Small intestine (tissue), 7 donors: ENCODE data around the gene PHB1. TPM values are rescaled to one million over a fixed set of nuclear protein-coding genes. Genes with fewer than 3 reads are reported as not detected.

Experiments used
- DNase-seq, 2 donors: peaks; one replicate each; pipeline versions ENCODE4 v3.0.0 to v3.0.0-alpha.2; 2013
- FAIRE-seq: peaks from 2 replicates; lab custom pipeline; 2012; peaks lifted over from hg19 to GRCh38; lab: Jason Lieb, UNC
- H3K27ac ChIP-seq, 3 donors: one replicate each; pipeline ENCODE4 v1.5.1; 2013; ENCODE audit warnings: low read length in 2 of 3, mild to moderate bottlenecking in 2 of 3, control low read depth in 1 of 3, inconsistent platforms in 1 of 3, low read depth in 1 of 3, moderate library complexity in 1 of 3
- H3K27me3 ChIP-seq, 3 donors: one replicate each; pipeline ENCODE4 v1.6.1; 2013; ENCODE audit warnings: low read length in 3 of 3, inconsistent platforms in 1 of 3; ENCODE audit not compliant: control insufficient read depth in 3 of 3, insufficient read depth in 3 of 3
- H3K36me3 ChIP-seq, 3 donors: one replicate each; pipeline ENCODE4 v1.6.1; 2013; ENCODE audit warnings: low read length in 3 of 3, inconsistent platforms in 1 of 3, low read depth in 1 of 3, mild to moderate bottlenecking in 1 of 3, moderate library complexity in 1 of 3; ENCODE audit not compliant: control insufficient read depth in 3 of 3, insufficient read depth in 2 of 3
- H3K4me1 ChIP-seq, 3 donors: one replicate each; pipeline ENCODE4 v1.6.1; 2013; ENCODE audit warnings: low read length in 2 of 3, inconsistent platforms in 1 of 3, low read depth in 1 of 3, mild to moderate bottlenecking in 1 of 3, moderate library complexity in 1 of 3; ENCODE audit not compliant: control insufficient read depth in 3 of 3, insufficient read depth in 2 of 3
- H3K4me3 ChIP-seq, 3 donors: one replicate each; pipeline ENCODE4 v1.5.1; 2013; ENCODE audit warnings: low read length in 3 of 3, control low read depth in 1 of 3, inconsistent platforms in 1 of 3, low read depth in 1 of 3, mild to moderate bottlenecking in 1 of 3, moderate library complexity in 1 of 3
- H3K9me3 ChIP-seq, 2 donors: one replicate each; pipeline ENCODE4 v1.6.1; 2013; ENCODE audit warnings: low read depth in 1 of 2, low read length in 1 of 2; ENCODE audit not compliant: control insufficient read depth in 2 of 2, insufficient read depth in 1 of 2
- WGBS, 3 donors: extraction: QIAGEN DNeasy Blood & Tissue Kit; methylation state at CpG; one replicate each; pipeline ENCODE4 v1.1.7; 2013; 5-methylcytosine and 5-hydroxymethylcytosine counted together
- polyA plus RNA-seq, 4 donors: library from polyadenylated mRNA; stranded (reverse) in 3 of 4; unstranded in 1 of 4; fragments of 200-250 nt in 3 of 4; fragments of 120-200 nt in 1 of 4; gene quantifications; one replicate each; pipeline versions ENCODE4 v1.2.1 to v1.2.3, GENCODE V29; 2013
- donor health status: healthy with polysubstance abuse.
- donor health status: control.
- donor health status: control.
- donor health status: Bipolar disorder and iron deficiency.
- donor health status: healthy.

The PHB1 gene
- polyA plus RNA-seq, 4 donors, result 108 to 301 (median 134) TPM

DNA sequence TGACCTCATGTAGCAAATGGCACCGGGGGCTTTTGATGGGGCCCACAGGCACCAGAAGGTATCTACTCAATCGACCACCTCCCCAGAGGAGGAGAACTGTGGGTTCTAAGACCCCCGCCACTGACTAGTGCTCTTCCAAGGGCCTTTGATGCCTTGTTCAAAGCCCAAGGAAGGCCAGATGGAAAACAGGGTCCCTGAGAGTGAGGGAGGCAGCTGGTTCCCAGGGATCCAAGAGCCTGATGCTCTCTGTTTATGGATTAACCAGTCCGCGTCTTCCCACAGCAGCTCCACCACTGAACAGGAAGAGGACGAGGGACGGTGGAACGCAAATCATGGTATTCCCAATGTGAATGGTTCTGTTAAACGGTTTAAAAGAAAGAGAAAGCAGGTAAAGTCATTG is 7.6 kb downstream of the PHB1 start:
- WGBS, 3 donors, result 93 to 96% (median 94%) methylated on average over 9 of the region's 9 CpGs
- Histone ChIP-seq H3K27ac (no peak overlapping the region), H3K4me1 (peaks cover 0 to 3% (median 0%) of the 10 kb centered on the region in 3 donors), H3K27me3 (no peaks in the 10 kb centered on the region), H3K4me3 (no peak overlapping the region), H3K36me3 (peaks cover 9 to 80% (median 16%) of the 10 kb centered on the region in 3 donors), H3K9me3 (no peaks in the 10 kb centered on the region)
- FAIRE-seq (no peak), DNase-seq (no peak)

DNA sequence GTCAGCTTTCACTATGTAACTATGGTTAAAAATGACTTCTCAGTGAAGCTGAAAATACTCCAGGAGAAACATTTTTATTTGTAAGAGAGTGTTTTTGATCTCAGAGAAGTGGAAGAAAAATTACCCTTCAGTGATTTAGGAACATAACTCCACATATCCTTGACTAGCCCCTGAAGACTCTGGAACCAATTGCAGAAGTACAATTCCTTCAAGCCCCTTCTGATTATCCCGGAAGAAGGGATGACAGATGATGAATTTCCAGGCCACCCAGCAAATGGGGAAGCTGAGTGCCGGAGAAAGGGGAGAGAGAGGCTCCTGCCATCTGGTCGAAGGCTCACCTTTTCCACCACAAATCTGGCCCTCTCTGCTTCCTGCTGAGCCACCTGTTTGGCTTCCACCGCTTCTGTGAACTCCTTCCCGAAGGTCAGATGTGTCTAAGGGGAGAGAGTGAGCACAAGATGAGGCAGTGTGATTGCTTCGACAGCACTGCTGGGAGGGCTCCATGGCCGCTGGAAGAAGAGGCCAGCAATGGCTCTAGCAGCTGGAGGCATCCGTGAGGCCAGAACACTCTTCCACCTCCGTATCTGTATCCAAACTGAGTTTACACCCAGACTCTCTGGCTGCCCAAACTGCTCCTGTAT is 8.1 kb downstream of the PHB1 start:
- peaks cover 9 to 80% (median 16%) of the 10 kb centered on the region in 3 donors for H3K36me3 ChIP-seq
- WGBS, 3 donors, result 93 to 95% (median 94%) methylated on average over 9 of the region's 9 CpGs
- FAIRE-seq, result no peak

GRCh38 chr17:49404906-49405305 is 9.8 kb downstream of the PHB1 start:
- H3K27ac ChIP-seq, result no peak overlapping the region
- H3K27me3 ChIP-seq, result no peaks in the 10 kb centered on the region
- WGBS, 3 donors, result 95 to 97% (median 96%) methylated on average over 14 of the region's 14 CpGs
- no peak for DNase-seq
- peaks cover 9 to 65% (median 12%) of the 10 kb centered on the region in 3 donors for H3K36me3 ChIP-seq
- FAIRE-seq, result no peak
- H3K4me3 ChIP-seq, result no peak overlapping the region
- H3K4me1 ChIP-seq, result peaks cover 0 to 3% (median 0%) of the 10 kb centered on the region in 3 donors
- no peaks in the 10 kb centered on the region for H3K9me3 ChIP-seq

More for the DNA sequence above, 8.1 kb downstream of the PHB1 start:
- H3K4me3 ChIP-seq, result no peak overlapping the region
- no peak for DNase-seq
- H3K27ac ChIP-seq, result no peak overlapping the region
- H3K9me3 ChIP-seq, result no peaks in the 10 kb centered on the region
- peaks cover 0 to 3% (median 0%) of the 10 kb centered on the region in 3 donors for H3K4me1 ChIP-seq
- H3K27me3 ChIP-seq, result no peaks in the 10 kb centered on the region

DNA sequence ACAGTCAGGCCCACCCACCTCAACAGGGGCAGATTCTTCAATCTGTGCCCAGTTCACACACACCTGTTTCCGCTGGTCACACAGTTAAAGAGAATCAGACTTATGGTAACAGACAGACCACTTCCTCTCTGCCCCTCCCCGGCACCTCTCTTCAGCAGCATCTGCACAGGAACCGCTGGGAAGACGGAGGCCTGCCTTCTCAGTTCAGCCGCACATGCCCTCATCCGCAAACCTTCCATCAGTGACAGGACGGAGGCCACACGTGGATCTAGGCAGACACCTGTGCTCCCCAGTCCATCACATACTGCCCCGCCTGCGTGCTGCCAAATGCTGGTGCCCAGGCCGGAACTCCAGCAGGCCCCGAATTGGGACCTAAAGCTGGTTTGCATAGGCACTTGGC is 10.3 kb downstream of the PHB1 start:
- no peaks in the 10 kb centered on the region for H3K27me3 ChIP-seq
- peaks cover 0 to 3% (median 0%) of the 10 kb centered on the region in 3 donors for H3K4me1 ChIP-seq
- peak overlapping the region in 1 of 3 donors; percentile 61 for H3K27ac ChIP-seq
- DNase-seq (no peak), FAIRE-seq (no peak)
- no peak overlapping the region for H3K4me3 ChIP-seq
- 74 to 82% (median 81%) methylated on average over 12 of the region's 12 CpGs for WGBS, 3 donors
- H3K9me3 ChIP-seq, result no peaks in the 10 kb centered on the region
- H3K36me3 ChIP-seq, result peaks cover 9 to 61% (median 12%) of the 10 kb centered on the region in 3 donors

DNA sequence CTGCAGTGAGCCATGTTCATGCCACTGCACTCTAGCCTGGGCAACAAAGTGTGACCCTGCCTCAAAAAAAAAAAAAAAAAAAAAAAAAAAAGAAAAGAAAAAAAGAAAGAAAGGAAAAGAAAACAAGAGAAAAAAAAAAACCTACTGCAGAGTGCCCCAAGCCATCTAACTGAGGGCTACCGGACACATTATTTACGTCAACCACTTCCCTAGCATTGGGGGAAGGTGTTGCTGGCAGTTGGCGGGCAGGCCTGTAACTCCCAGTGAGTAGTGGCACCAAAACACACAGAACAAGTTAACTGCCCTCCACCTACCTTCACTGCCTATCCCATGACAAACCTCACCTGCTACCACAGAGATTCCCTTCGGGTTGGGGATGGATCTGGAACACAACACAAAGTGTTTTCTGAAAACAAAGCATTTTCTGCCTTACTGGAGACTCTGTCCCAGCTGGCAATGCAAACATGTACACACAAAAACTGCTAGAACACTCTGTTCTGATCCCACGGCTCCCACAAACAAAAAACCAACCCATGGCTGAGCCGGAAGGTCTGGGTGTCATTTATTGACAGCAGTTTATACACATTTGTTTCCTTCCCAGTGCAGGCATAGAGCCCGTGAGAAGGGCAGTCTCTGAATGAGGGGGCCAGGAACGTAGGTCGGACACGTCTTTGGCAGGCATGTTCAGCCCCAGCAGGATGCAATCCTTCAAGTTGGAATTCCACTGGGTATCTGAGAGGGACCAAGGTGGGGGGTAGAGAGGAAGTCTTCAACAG is 11.0 kb downstream of the PHB1 start:
- Histone ChIP-seq H3K27ac (peak overlapping the region in 1 of 3 donors; percentile 61), H3K36me3 (peaks cover 7 to 55% (median 12%) of the 10 kb centered on the region in 3 donors), H3K9me3 (no peaks in the 10 kb centered on the region), H3K27me3 (no peaks in the 10 kb centered on the region), H3K4me3 (no peak overlapping the region), H3K4me1 (peaks cover 0 to 3% (median 0%) of the 10 kb centered on the region in 3 donors)
- FAIRE-seq (no peak), DNase-seq (no peak)
- WGBS, 3 donors, result 74 to 89% (median 84%) methylated on average over 10 of the region's 10 CpGs

DNA sequence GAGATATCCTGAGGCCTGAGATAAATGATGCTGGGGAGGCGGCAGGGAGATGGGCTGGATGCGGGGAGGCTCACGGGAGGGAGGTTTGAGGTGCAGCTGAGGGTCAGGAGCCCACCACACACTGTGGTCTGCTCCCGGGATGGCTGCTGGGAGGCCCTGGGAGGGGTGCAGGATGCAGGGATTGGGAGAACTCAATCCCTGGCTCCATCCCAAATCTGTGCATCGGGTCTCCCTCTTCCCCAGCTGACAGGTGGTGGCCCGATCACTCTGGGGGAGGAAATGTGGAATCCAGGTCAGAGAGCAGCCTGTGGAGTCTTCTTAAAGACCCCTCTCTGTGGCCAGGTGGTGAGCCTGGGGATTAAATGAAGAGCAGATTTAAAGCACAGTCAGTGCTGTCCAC is 12.0 kb downstream of the PHB1 start:
- no peak overlapping the region for H3K4me3 ChIP-seq
- 75 to 80% (median 80%) methylated on average over 6 of the region's 6 CpGs for WGBS, 3 donors
- peaks cover 7 to 47% (median 12%) of the 10 kb centered on the region in 3 donors for H3K36me3 ChIP-seq
- H3K27me3 ChIP-seq, result no peaks in the 10 kb centered on the region
- DNase-seq, result no peak
- peak overlapping the region in 1 of 3 donors; percentile 7 for H3K27ac ChIP-seq
- no peaks in the 10 kb centered on the region for H3K4me1 ChIP-seq
- FAIRE-seq, result no peak
- no peaks in the 10 kb centered on the region for H3K9me3 ChIP-seq

- Histone ChIP-seq H3K9me3 (no peaks in the 10 kb centered on the region), H3K36me3 (peaks cover 7 to 44% (median 12%) of the 10 kb centered on the region in 3 donors), H3K4me1 (no peaks in the 10 kb centered on the region), H3K27ac (no peak overlapping the region), H3K4me3 (no peak overlapping the region), H3K27me3 (no peaks in the 10 kb centered on the region)
- FAIRE-seq (no peak), DNase-seq (no peak)
- WGBS, 3 donors, result 74 to 82% (median 78%) methylated on average over 6 of the region's 6 CpGs
Measured at GRCh38 chr17:49401971-49402611, 12.6 kb downstream of the PHB1 start.

DNA sequence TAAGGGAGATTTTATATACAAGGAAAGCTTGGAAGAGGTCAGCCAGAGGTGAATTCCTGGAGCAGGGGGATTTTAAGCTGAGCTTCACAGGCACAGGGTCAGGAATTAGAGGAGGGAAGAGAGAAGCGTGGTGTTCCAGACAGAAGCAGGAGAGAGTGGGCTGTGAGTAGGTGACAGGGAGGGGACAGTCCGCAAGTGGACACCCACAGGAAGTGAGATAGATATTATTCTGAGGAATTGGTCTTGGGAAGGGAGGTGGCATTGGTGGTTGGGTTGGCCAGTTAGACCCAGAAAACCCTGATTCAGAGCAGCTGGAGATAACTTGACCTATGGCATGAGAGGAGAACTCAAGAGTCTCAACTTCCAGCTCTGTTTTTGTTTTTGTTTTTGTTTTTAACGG is 14.7 kb downstream of the PHB1 start:
- no peak for FAIRE-seq
- peaks cover 3 to 29% (median 4%) of the 10 kb centered on the region in 3 donors for H3K36me3 ChIP-seq
- 69 to 86% (median 75%) methylated on average over 3 of the region's 3 CpGs for WGBS, 3 donors
- H3K4me3 ChIP-seq, result no peak overlapping the region
- H3K27ac ChIP-seq, result no peak overlapping the region
- no peaks in the 10 kb centered on the region for H3K4me1 ChIP-seq
- no peak for DNase-seq
- no peaks in the 10 kb centered on the region for H3K27me3 ChIP-seq
- no peaks in the 10 kb centered on the region for H3K9me3 ChIP-seq
